HepG2 (cell line): ENCODE results near the gene VENTX. TPM values are rescaled to one million over a fixed set of nuclear protein-coding genes. Genes with fewer than 3 reads are reported as not detected.

Source experiments
- ATAC-seq: fragments of 200-7000 bp; cut with Tn5 transposase; 3 replicates; pipeline ENCODE4 v1.9.1; 2020; ENCODE audit warnings: mild to moderate bottlenecking, moderate library complexity
- BruUV-seq: library from RNA; stranded (reverse); fragments of 400-500 nt; replicated peaks from 2 replicates; lab custom pipeline; 2021; lab: Mats Ljungman, UMichigan
- CTCF ChIA-PET: fragments of 300-600 bp; formaldehyde crosslinking; extraction: SDS; loops from one replicate; lab custom pipeline; 2021; ENCODE audit warnings: low total read pairs, inconsistent platforms, low intra/inter-chr PET ratio; lab: Yijun Ruan, JAX
- POLR2A ChIA-PET: fragments of 350-600 bp; sonication (Branson Sonifier 250); formaldehyde crosslinking; loops from one replicate; lab custom pipeline; 2020; ENCODE audit warnings: antibody characterized with exemption, inconsistent platforms; lab: Yijun Ruan, JAX
- DNase-seq: peaks from one replicate; pipeline ENCODE4 v3.0.0-alpha.2; 2015; ENCODE audit warnings: low spot score
- FAIRE-seq: peaks from 3 replicates; lab custom pipeline; 2011; peaks lifted over from hg19 to GRCh38; lab: Jason Lieb, UNC
- H2AFZ ChIP-seq: one replicate; pipeline ENCODE4 v1.6.1; 2011; ENCODE audit warnings: low read length, inconsistent platforms
- H3K27ac ChIP-seq: fragments of 300-600 bp; 3 replicates; pipeline ENCODE4 v1.8.0; 2011; ENCODE audit warnings: mixed run types, mild to moderate bottlenecking, mixed read lengths, low read length, inconsistent platforms; ENCODE audit not compliant: insufficient read depth; ENCODE audit errors: extremely low read length
- H3K27me3 ChIP-seq, 2 experiments: fragments of 200-600 bp in 1 of 2; 2 replicates in 1 of 2; 3 replicates in 1 of 2; pipeline versions ENCODE4 v1.6.0 to v1.8.0; 2011; ENCODE audit warnings: low read length in 2 of 2, mild to moderate bottlenecking in 2 of 2, moderate library complexity in 2 of 2, inconsistent platforms in 1 of 2; ENCODE audit not compliant: insufficient read depth in 2 of 2, control insufficient read depth in 1 of 2
- H3K36me3 ChIP-seq, 2 experiments: fragments of 200-600 bp in 1 of 2; replicated peaks in 1 of 2; 2 replicates in 1 of 2; 3 replicates in 1 of 2; pipeline versions ENCODE4 v1.5.1 to v1.8.0; 2011; ENCODE audit warnings: low read length in 2 of 2, inconsistent platforms in 1 of 2; ENCODE audit not compliant: insufficient read depth in 2 of 2, control insufficient read depth in 1 of 2
- H3K4me1 ChIP-seq: 2 replicates; pipeline ENCODE4 v1.5.1; 2012; ENCODE audit warnings: low read length, inconsistent platforms; ENCODE audit not compliant: insufficient read depth
- H3K4me2 ChIP-seq: 2 replicates; pipeline ENCODE4 v1.6.0; 2011; ENCODE audit warnings: low read depth, low read length, inconsistent platforms
- H3K4me3 ChIP-seq, 3 experiments: fragments of 200-600 bp in 1 of 3; sonication (generic), shearing (Covaris generic) in 1 of 3; replicated peaks in 1 of 3; 2 replicates each; pipeline ENCODE4 v1.5.1; 2011 to 2016; ENCODE audit warnings: low read length in 3 of 3, inconsistent platforms in 2 of 3, low read depth in 2 of 3, mild to moderate bottlenecking in 2 of 3, control low read depth in 1 of 3, mixed read lengths in 1 of 3; ENCODE audit not compliant: insufficient read depth in 1 of 3
- H3K79me2 ChIP-seq: one replicate; pipeline ENCODE4 v1.6.1; 2011; ENCODE audit warnings: low read length, inconsistent platforms; ENCODE audit not compliant: insufficient read depth
- H3K9ac ChIP-seq: 2 replicates; pipeline ENCODE4 v1.6.0; 2011; ENCODE audit warnings: mild to moderate bottlenecking, low read depth, low read length, inconsistent platforms; ENCODE audit not compliant: insufficient read depth
- H3K9me3 ChIP-seq: 2 replicates; pipeline ENCODE4 v1.5.1; 2012; ENCODE audit warnings: mild to moderate bottlenecking, low read length
- H4K20me1 ChIP-seq: 2 replicates; pipeline ENCODE4 v1.6.0; 2011; ENCODE audit warnings: inconsistent platforms, mild to moderate bottlenecking, low read length, moderate library complexity; ENCODE audit not compliant: insufficient read depth
- MTF2 ChIP-seq: sonication (generic); formaldehyde crosslinking; IDR thresholded peaks from 2 replicates; pipeline ENCODE4 v1.5.0; 2020; ENCODE audit warnings: missing genetic modification reagents, borderline replicate concordance
- RAD21 ChIP-seq: fragments of 450-650 bp; formaldehyde crosslinking; IDR thresholded peaks from 2 replicates; pipeline ENCODE4 v1.5.0; 2020; ENCODE audit warnings: mild to moderate bottlenecking
- STAG1 ChIP-seq: sonication (generic); formaldehyde crosslinking; IDR thresholded peaks from 2 replicates; pipeline ENCODE4 v1.4.0; 2020; ENCODE audit warnings: missing genetic modification reagents
- TSC22D2 ChIP-seq: sonication (generic); formaldehyde crosslinking; IDR thresholded peaks from 2 replicates; pipeline ENCODE4 v1.5.1; 2020; ENCODE audit warnings: missing genetic modification reagents, mild to moderate bottlenecking, borderline replicate concordance
- ZFY ChIP-seq: sonication (generic); formaldehyde crosslinking; IDR thresholded peaks from 2 replicates; pipeline ENCODE4 v1.4.0; 2020; ENCODE audit warnings: missing genetic modification reagents
- ZNF280D ChIP-seq: sonication (generic); formaldehyde crosslinking; IDR thresholded peaks from 2 replicates; pipeline ENCODE4 v1.5.1; 2020; ENCODE audit warnings: mild to moderate bottlenecking, missing genetic modification reagents
- WGBS: methylation state at CpG from one replicate; pipeline ENCODE4 v1.1.6; 2017; ENCODE audit warnings: low lambda C conversion rate; 5-methylcytosine and 5-hydroxymethylcytosine counted together
- in situ Hi-C: cut with HindIII; loops from 2 replicates; pipeline ENCODE4 v1.10.0; 2017; ENCODE audit warnings: low pct_unique_long_range_greater_than_20kb; ENCODE audit not compliant: extremely low pct_ligation_motif_present
- intact Hi-C: fragments of 100-400 bp; cut with micrococcal nuclease; formaldehyde crosslinking; loops from one replicate; pipeline ENCODE4 v1.10.0; 2022; ENCODE audit not compliant: unreplicated experiment
- polyA plus RNA-seq, 8 experiments: library from polyadenylated mRNA; depleted of rRNA in 3 of 8; stranded (reverse) in 7 of 8; unstranded in 1 of 8; fragments of >200 nt; fragmentation: Illumina TruSeq in 4 of 8; extraction: Trizol in 4 of 8; gene quantifications; 2 replicates each; pipeline versions ENCODE4 v1.2.1 to v1.2.3, GENCODE V29; 2011 to 2016; ENCODE audit warnings: low read depth in 4 of 8, missing spikeins in 1 of 8, mixed read lengths in 1 of 8; ENCODE audit not compliant: insufficient read depth in 1 of 8
- total RNA-seq, 5 experiments: library from RNA; depleted of rRNA; stranded (reverse); fragments of >200 nt; fragmentation: Illumina TruSeq; extraction: Trizol; gene quantifications; 2 replicates each; pipeline ENCODE4 v1.2.3, GENCODE V29; 2016; ENCODE audit warnings: low read depth in 1 of 5
- TF ChIP-seq, protein P1 (sequence below): sonication (generic); formaldehyde crosslinking; IDR thresholded peaks from 2 replicates; pipeline ENCODE4 v1.5.0; 2020; ENCODE audit warnings: mild to moderate bottlenecking, missing genetic modification reagents, moderate library complexity

VENTX gene
- total and polyA plus RNA-seq, 2 of the 13 experiments (the other 11 are each of a cell fraction or from before 2014, with no cell fraction given): not detected

GRCh38 chr10:133226251-133226808 lies 11.3 kb upstream of the VENTX start:
- H3K36me3 ChIP-seq: no peaks in the 10 kb centered on the region
- POLR2A ChIA-PET: no interaction called here
- peak; percentile 85 for ATAC-seq

More at GRCh38 chr10:133226251-133226808, 11.3 kb upstream of the VENTX start:
- H3K4me3 ChIP-seq: no peak overlapping the region
- in situ Hi-C loops: no loop called here
- no peaks in the 10 kb centered on the region for H4K20me1 ChIP-seq
- TF ChIP-seq, protein P1, sequence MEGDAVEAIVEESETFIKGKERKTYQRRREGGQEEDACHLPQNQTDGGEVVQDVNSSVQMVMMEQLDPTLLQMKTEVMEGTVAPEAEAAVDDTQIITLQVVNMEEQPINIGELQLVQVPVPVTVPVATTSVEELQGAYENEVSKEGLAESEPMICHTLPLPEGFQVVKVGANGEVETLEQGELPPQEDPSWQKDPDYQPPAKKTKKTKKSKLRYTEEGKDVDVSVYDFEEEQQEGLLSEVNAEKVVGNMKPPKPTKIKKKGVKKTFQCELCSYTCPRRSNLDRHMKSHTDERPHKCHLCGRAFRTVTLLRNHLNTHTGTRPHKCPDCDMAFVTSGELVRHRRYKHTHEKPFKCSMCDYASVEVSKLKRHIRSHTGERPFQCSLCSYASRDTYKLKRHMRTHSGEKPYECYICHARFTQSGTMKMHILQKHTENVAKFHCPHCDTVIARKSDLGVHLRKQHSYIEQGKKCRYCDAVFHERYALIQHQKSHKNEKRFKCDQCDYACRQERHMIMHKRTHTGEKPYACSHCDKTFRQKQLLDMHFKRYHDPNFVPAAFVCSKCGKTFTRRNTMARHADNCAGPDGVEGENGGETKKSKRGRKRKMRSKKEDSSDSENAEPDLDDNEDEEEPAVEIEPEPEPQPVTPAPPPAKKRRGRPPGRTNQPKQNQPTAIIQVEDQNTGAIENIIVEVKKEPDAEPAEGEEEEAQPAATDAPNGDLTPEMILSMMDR: peak; percentile 66
- TF ChIP-seq ZFY (CRISPR knock-in tag) (0 out of 2 replicates have a peak, but pooled peaks have one; percentile 15), TSC22D2 (CRISPR knock-in tag) (no peak), MTF2 (peak; percentile 60; the same call in 1 of the 2 replicates), ZNF280D (CRISPR knock-in tag) (no peak), RAD21 (CRISPR knock-in tag) (0 out of 2 replicates have a peak, but pooled peaks have one; percentile 30), STAG1 (peak; percentile 74)
- no TSS peak for BruUV-seq
- no peak overlapping the region for H3K4me2 ChIP-seq
- H3K4me1 ChIP-seq: no peaks in the 10 kb centered on the region
- no peaks in the 10 kb centered on the region for H3K79me2 ChIP-seq
- FAIRE-seq: no peak
- peak; percentile 22 for DNase-seq
- H3K9ac ChIP-seq: no peak overlapping the region
- no peak overlapping the region for H2AFZ ChIP-seq
- H3K27me3 ChIP-seq: peaks cover 13 to 51% of the 10 kb centered on the region in 2 experiments
- CTCF ChIA-PET: no interaction called here
- intact Hi-C loops: no loop called here
- no peaks in the 10 kb centered on the region for H3K9me3 ChIP-seq
- no peak overlapping the region for H3K27ac ChIP-seq
- 28% methylated on average over 24 of the region's 30 CpGs for WGBS
